ENCODE data around the gene TMEM87A.
"Not testable (repeated sequence)": the region's sequence is repeated elsewhere in the genome, so short reads cannot be mapped to it uniquely, and the experiment has no call there.

TMEM87A gene

GRCh38 chr15:42270996-42271395, 2.2 kb downstream of the TMEM87A start:
- DNase-seq = no peak

GRCh38 chr15:42270551-42270950, 2.7 kb downstream of the TMEM87A start:
- no peak for DNase-seq

GRCh38 chr15:42267286-42267685, 5.9 kb downstream of the TMEM87A start:
- no peak for DNase-seq

GRCh38 chr15:42264795-42265194, 8.4 kb downstream of the TMEM87A start:
- DNase-seq = no peak

GRCh38 chr15:42253300-42253699, 19.9 kb downstream of the TMEM87A start:
- DNase-seq = no peak

- no peak for DNase-seq
Measured at GRCh38 chr15:42240823-42241222, 32.4 kb downstream of the TMEM87A start.

- no peak for DNase-seq
Measured at GRCh38 chr15:42239528-42240182, 33.6 kb downstream of the TMEM87A start.

GRCh38 chr15:42233107-42233506, 40.1 kb downstream of the TMEM87A start:
- no peak for DNase-seq

GRCh38 chr15:42232606-42233005, 40.6 kb downstream of the TMEM87A start:
- no peak for DNase-seq

- DNase-seq = no peak
Measured at GRCh38 chr15:42231088-42231487, 42.1 kb downstream of the TMEM87A start.

- DNase-seq = not testable (repeated sequence)
Measured at GRCh38 chr15:42228981-42229380, 44.3 kb downstream of the TMEM87A start.

GRCh38 chr15:42228036-42228435, 45.2 kb downstream of the TMEM87A start:
- no peak for DNase-seq

GRCh38 chr15:42226648-42227047, 46.6 kb downstream of the TMEM87A start:
- no peak for DNase-seq

- DNase-seq = no peak
Measured at GRCh38 chr15:42220216-42220615, 53.0 kb downstream of the TMEM87A start.

- no peak for DNase-seq
Measured at GRCh38 chr15:42218953-42219592, 54.2 kb downstream of the TMEM87A start.

GRCh38 chr15:42217568-42217967, 55.7 kb downstream of the TMEM87A start:
- DNase-seq = no peak

- no peak for DNase-seq
Measured at GRCh38 chr15:42215913-42216829, 57.1 kb downstream of the TMEM87A start.

GRCh38 chr15:42214600-42214999, 58.6 kb downstream of the TMEM87A start:
- DNase-seq = no peak

- no peak for DNase-seq
Measured at GRCh38 chr15:42213511-42213910, 59.7 kb downstream of the TMEM87A start.

GRCh38 chr15:42210696-42211095, 62.5 kb downstream of the TMEM87A start:
- no peak for DNase-seq

- peak; percentile 79 for DNase-seq
Measured at GRCh38 chr15:42207674-42208579, 65.3 kb downstream of the TMEM87A start, which contains the start of gene VPS39. Gene VPS39 (minus strand): TSS chr15:42208304. CDS start chr15:42208153, 151 bp downstream.

GRCh38 chr15:42206406-42206805, 66.8 kb downstream of the TMEM87A start:
- DNase-seq = no peak

Data from activated T-cell treated with anti-CD3 and anti-CD28 coated beads, Interleukin-2, amount 50 U/mL, for 1 hour (primary cell).